Tibial artery (tissue), 4 donors: ENCODE results near the gene MCF2L.
A peak's percentile ranks its signal among the peaks of the same experiment; 100 is the strongest.

Experiments used
- DNase-seq, 2 donors: peaks; one replicate each; pipeline ENCODE4 v3.0.0-alpha.2; 2019
- H3K27ac ChIP-seq, 2 donors: fragments of 200-600 bp; sonication (generic) in 1 of 2; 1 replicate in 1 of 2; 2 replicates in 1 of 2; pipeline ENCODE4 v1.5.1; 2018 to 2019; ENCODE audit warnings: mild to moderate bottlenecking in 1 of 2
- H3K27me3 ChIP-seq, 2 donors: fragments of 200-600 bp; sonication (generic) in 1 of 2; one replicate each; pipeline versions ENCODE4 v1.5.1 to v1.6.0; 2016 to 2019
- H3K36me3 ChIP-seq, 3 donors: fragments of 200-600 bp; sonication (generic) in 2 of 3; one replicate each; pipeline ENCODE4 v1.5.1; 2016 to 2019; ENCODE audit warnings: mild to moderate bottlenecking in 2 of 3
- H3K4me1 ChIP-seq, 4 donors: fragments of 200-600 bp; sonication (generic) in 2 of 4; 1 replicate in 3 of 4; 2 replicates in 1 of 4; pipeline ENCODE4 v1.5.1; 2016 to 2019
- H3K4me3 ChIP-seq, 2 donors: fragments of 200-600 bp; sonication (generic) in 1 of 2; 1 replicate in 1 of 2; 2 replicates in 1 of 2; pipeline ENCODE4 v1.5.1; 2018 to 2019; ENCODE audit warnings: mild to moderate bottlenecking in 2 of 2
- H3K9me3 ChIP-seq, 3 donors: fragments of 200-600 bp; sonication (generic) in 1 of 3; one replicate each; pipeline ENCODE4 v1.5.1; 2016 to 2019
- intact Hi-C: fragments of 100-400 bp; cut with DNase I; formaldehyde crosslinking; loops from one replicate; pipeline ENCODE4 v1.15.0; 2023; ENCODE audit warnings: low total_unique reads
- TF ChIP-seq, protein P1 (sequence below), 2 experiments: fragments of 200-600 bp in 1 of 2; fragments of 450-650 bp in 1 of 2; IDR thresholded peaks; one replicate each; pipeline ENCODE4 v1.5.1; 2017 to 2019; ENCODE audit warnings: antibody characterized with exemption in 2 of 2, mild to moderate bottlenecking in 1 of 2, moderate library complexity in 1 of 2

Gene MCF2L, protein sequence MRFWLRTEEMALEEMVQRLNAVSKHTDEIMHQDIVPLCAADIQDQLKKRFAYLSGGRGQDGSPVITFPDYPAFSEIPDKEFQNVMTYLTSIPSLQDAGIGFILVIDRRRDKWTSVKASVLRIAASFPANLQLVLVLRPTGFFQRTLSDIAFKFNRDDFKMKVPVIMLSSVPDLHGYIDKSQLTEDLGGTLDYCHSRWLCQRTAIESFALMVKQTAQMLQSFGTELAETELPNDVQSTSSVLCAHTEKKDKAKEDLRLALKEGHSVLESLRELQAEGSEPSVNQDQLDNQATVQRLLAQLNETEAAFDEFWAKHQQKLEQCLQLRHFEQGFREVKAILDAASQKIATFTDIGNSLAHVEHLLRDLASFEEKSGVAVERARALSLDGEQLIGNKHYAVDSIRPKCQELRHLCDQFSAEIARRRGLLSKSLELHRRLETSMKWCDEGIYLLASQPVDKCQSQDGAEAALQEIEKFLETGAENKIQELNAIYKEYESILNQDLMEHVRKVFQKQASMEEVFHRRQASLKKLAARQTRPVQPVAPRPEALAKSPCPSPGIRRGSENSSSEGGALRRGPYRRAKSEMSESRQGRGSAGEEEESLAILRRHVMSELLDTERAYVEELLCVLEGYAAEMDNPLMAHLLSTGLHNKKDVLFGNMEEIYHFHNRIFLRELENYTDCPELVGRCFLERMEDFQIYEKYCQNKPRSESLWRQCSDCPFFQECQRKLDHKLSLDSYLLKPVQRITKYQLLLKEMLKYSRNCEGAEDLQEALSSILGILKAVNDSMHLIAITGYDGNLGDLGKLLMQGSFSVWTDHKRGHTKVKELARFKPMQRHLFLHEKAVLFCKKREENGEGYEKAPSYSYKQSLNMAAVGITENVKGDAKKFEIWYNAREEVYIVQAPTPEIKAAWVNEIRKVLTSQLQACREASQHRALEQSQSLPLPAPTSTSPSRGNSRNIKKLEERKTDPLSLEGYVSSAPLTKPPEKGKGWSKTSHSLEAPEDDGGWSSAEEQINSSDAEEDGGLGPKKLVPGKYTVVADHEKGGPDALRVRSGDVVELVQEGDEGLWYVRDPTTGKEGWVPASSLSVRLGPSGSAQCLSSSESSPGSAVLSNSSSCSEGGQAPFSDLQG

GRCh38 chr13:112968910-112969691, at the start of gene MCF2L:
TSS of gene MCF2L (plus strand) at chr13:112969214. CDS start at chr13:112969380, 166 bp downstream.
- H3K4me1 ChIP-seq = peaks cover 0 to 15% (median 12%) of the 10 kb centered on the region in 4 donors
- H3K9me3 ChIP-seq = no peaks in the 10 kb centered on the region
- H3K4me3 ChIP-seq = peak within 1 kb of the TSS; percentile 27 to 49
- peaks cover 0 to 79% of the 10 kb centered on the region in 2 donors for H3K27me3 ChIP-seq
- intact Hi-C loops = no loop called here
- no peaks in the 10 kb centered on the region for H3K36me3 ChIP-seq
- DNase-seq = peak in 1 of 2 donors; percentile 53
- TF ChIP-seq, protein P1, sequence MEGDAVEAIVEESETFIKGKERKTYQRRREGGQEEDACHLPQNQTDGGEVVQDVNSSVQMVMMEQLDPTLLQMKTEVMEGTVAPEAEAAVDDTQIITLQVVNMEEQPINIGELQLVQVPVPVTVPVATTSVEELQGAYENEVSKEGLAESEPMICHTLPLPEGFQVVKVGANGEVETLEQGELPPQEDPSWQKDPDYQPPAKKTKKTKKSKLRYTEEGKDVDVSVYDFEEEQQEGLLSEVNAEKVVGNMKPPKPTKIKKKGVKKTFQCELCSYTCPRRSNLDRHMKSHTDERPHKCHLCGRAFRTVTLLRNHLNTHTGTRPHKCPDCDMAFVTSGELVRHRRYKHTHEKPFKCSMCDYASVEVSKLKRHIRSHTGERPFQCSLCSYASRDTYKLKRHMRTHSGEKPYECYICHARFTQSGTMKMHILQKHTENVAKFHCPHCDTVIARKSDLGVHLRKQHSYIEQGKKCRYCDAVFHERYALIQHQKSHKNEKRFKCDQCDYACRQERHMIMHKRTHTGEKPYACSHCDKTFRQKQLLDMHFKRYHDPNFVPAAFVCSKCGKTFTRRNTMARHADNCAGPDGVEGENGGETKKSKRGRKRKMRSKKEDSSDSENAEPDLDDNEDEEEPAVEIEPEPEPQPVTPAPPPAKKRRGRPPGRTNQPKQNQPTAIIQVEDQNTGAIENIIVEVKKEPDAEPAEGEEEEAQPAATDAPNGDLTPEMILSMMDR (IDR thresholded peaks at IDR 0.05) = no peak
- H3K27ac ChIP-seq = no peak within 1 kb of the TSS

- TF ChIP-seq, protein P1 (IDR thresholded peaks at IDR 0.05) = no peak
- no peaks in the 10 kb centered on the region for H3K36me3 ChIP-seq
Observed at GRCh38 chr13:112923962-112924361, 45.1 kb upstream of the MCF2L start.

DNA sequence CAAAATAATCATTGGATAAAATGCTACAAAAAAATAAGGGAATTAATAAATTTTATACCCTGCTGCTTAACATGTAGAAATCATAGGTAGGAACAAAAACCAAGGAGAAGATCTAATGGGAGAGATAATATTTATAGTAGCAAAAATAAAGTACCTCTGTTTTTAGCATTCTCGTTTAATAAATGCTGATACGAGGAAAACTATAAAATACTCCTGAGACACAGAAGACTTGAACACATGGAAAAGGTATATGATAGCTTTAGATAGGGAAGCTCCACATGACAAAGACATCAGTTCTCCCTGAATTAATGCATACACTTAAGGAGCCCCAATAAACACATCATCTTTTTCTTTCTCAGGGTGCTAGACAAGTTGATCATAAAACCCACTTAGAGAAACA, 44.6 kb upstream of the MCF2L start:
- Histone ChIP-seq H3K4me3 (no peak overlapping the region), H3K4me1 (no peaks in the 10 kb centered on the region), H3K9me3 (no peaks in the 10 kb centered on the region), H3K27ac (no peak overlapping the region), H3K36me3 (no peaks in the 10 kb centered on the region), H3K27me3 (peaks cover 0 to 29% of the 10 kb centered on the region in 2 donors)
- TF ChIP-seq, protein P1 (IDR thresholded peaks at IDR 0.05) = no peak
- DNase-seq = no peak
- intact Hi-C loops = no loop called here

More at GRCh38 chr13:112923962-112924361, 45.1 kb upstream of the MCF2L start:
- no peak overlapping the region for H3K27ac ChIP-seq
- intact Hi-C loops = no loop called here
- peaks cover 0 to 25% of the 10 kb centered on the region in 2 donors for H3K27me3 ChIP-seq
- DNase-seq = no peak
- no peaks in the 10 kb centered on the region for H3K9me3 ChIP-seq
- H3K4me3 ChIP-seq = no peak overlapping the region
- no peaks in the 10 kb centered on the region for H3K4me1 ChIP-seq

DNA sequence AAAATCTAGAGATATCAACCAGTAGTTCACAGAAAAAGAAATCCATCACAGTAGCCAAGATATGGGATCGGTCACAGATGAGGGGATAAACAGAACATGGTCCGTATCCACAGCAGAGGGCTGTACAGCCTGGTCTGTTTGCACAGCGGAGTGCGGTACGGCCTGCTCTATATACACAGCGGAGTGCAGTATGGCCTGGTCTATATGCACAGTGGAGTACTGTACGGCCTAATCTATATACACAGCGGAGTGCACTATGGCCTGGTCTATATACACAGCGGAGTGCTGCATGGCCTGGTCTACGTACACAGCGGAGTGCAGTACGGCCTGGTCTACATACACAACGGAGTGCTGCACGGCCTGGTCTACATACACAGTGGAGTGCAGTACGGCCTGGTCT, 43.0 kb upstream of the MCF2L start:
- DNase-seq = no peak
- no peak overlapping the region for H3K4me3 ChIP-seq

More for the DNA sequence above, 43.0 kb upstream of the MCF2L start:
- TF ChIP-seq, protein P1 (IDR thresholded peaks at IDR 0.05) = no peak
- no peaks in the 10 kb centered on the region for H3K9me3 ChIP-seq
- no peaks in the 10 kb centered on the region for H3K36me3 ChIP-seq
- peaks cover 0 to 39% of the 10 kb centered on the region in 2 donors for H3K27me3 ChIP-seq
- no peaks in the 10 kb centered on the region for H3K4me1 ChIP-seq
- no peak overlapping the region for H3K27ac ChIP-seq
- intact Hi-C loops = no loop called here
